Measurements from ENCODE around the gene TBC1D21. TPM values are rescaled to one million over a fixed set of nuclear protein-coding genes. Genes with fewer than 3 reads are reported as not detected.

TBC1D21 gene
- total and polyA plus RNA-seq, 9 of the 15 experiments (the other 6 are each of a cell fraction or from before 2014, with no cell fraction given) = not detected

DNA sequence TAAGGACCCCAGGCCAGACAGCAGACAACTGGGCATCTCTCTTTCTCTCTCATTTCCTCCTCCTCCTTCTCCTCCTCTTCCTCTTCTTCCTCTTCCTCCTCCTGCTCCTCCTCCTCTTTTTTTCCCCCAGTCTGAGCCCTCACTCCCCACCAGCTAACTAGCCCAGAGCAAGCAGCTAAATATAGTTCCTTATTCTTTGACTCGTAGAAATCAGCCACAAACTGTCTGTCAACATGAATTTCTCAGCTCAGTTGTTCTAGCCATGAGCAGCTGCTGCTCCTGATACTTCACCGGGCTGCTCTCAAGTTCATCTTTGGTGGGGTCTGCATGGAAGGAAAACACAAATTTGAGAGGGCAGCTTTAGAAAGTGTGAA lies 33.7 kb downstream of the TBC1D21 start (continued):
- TF ChIP-seq, protein P1, sequence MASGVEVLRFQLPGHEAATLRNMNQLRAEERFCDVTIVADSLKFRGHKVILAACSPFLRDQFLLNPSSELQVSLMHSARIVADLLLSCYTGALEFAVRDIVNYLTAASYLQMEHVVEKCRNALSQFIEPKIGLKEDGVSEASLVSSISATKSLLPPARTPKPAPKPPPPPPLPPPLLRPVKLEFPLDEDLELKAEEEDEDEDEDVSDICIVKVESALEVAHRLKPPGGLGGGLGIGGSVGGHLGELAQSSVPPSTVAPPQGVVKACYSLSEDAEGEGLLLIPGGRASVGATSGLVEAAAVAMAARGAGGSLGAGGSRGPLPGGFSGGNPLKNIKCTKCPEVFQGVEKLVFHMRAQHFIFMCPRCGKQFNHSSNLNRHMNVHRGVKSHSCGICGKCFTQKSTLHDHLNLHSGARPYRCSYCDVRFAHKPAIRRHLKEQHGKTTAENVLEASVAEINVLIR (CRISPR knock-in tag; IDR thresholded peaks at IDR 0.05) = no peak
- no peak for TF ChIP-seq MYC (IDR thresholded peaks at IDR 0.05; ENCODE audit: low read depth, low read length)
- no peak for TF ChIP-seq MYC (CRISPR knock-in tag; IDR thresholded peaks at IDR 0.05; ENCODE audit: borderline replicate concordance, low read depth)
- TF ChIP-seq, protein P2, sequence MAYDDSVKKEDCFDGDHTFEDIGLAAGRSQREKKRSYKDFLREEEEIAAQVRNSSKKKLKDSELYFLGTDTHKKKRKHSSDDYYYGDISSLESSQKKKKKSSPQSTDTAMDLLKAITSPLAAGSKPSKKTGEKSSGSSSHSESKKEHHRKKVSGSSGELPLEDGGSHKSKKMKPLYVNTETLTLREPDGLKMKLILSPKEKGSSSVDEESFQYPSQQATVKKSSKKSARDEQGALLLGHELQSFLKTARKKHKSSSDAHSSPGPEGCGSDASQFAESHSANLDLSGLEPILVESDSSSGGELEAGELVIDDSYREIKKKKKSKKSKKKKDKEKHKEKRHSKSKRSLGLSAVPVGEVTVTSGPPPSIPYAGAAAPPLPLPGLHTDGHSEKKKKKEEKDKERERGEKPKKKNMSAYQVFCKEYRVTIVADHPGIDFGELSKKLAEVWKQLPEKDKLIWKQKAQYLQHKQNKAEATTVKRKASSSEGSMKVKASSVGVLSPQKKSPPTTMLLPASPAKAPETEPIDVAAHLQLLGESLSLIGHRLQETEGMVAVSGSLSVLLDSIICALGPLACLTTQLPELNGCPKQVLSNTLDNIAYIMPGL (CRISPR knock-in tag; IDR thresholded peaks at IDR 0.05) = no peak
- TF ChIP-seq, protein P3, sequence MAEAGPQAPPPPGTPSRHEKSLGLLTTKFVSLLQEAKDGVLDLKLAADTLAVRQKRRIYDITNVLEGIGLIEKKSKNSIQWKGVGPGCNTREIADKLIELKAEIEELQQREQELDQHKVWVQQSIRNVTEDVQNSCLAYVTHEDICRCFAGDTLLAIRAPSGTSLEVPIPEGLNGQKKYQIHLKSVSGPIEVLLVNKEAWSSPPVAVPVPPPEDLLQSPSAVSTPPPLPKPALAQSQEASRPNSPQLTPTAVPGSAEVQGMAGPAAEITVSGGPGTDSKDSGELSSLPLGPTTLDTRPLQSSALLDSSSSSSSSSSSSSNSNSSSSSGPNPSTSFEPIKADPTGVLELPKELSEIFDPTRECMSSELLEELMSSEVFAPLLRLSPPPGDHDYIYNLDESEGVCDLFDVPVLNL (CRISPR knock-in tag; IDR thresholded peaks at IDR 0.05; ENCODE audit: low read depth) = no peak

All from K562 (cell line).